SH-SY5Y (cell line): ENCODE measurements around the gene DCN.

ENCODE experiments used
- GATA2 ChIP-seq: IDR thresholded peaks from 2 replicates; pipeline ENCODE4 v1.6.1; 2011; ENCODE audit warnings: mild to moderate bottlenecking, low read depth, low read length
- GATA3 ChIP-seq: IDR thresholded peaks from 2 replicates; pipeline ENCODE4 v1.6.1; 2011; ENCODE audit warnings: low read depth, mild to moderate bottlenecking, low read length, moderate library complexity

DCN gene

DNA sequence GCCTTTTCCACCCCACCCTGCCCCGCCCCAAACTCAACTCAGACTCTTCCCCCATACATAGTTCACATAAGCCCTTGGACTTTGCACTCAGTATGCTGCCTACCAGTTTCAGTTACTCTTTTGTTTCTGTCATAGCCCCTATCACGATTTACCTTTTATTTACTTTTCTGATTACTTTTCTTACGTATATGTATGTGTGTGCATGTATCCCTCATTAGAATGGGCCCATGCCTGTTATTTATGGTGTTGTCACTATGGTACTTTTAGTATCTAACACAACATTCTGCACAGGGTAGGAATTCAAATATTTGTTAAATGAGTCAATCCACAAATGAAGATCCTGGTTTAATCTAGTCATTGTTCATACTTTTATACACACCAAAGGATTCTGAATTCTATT is 54.9 kb downstream of the DCN start:
- TF ChIP-seq GATA3 (no peak), GATA2 (no peak)

DNA sequence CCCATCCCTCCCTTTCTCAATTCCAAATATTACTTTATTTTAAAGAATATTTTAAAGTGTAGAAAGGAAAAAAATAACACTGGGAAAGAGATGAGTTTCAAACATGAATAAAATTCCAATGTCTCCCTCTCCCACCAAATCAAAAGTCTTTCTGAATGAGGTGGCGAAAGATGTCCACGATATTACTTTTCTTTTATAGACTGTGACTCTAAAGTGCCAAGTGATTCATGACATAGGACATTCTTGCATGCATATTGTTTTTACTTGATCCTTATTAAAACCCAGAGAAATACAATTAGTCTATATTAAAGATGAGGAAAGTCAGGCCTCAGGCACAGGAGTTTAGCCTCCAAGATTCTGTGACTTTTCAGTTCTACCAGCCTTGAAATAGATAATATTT is 55.3 kb downstream of the DCN start:
- TF ChIP-seq GATA3 (no peak), GATA2 (no peak)

DNA sequence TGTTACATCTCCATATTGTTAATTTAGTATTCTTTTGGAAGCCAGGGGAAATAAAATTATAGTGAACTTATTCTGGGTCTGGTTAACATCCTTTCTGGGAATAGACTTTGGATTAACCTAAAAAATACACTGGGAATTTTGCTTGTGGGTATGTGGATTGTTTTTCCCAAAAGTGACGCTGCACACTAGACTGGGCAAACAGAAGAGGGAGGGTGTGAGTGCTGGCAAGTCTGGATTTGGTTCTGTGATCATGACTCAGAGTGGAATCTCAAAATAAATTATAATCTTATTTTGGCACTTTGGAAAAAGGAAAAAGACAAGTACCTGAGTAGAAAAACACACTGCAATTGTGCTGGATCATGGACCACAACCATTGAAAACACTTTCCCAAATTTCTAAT is 56.1 kb downstream of the DCN start:
- TF ChIP-seq GATA2 (no peak), GATA3 (no peak)

DNA sequence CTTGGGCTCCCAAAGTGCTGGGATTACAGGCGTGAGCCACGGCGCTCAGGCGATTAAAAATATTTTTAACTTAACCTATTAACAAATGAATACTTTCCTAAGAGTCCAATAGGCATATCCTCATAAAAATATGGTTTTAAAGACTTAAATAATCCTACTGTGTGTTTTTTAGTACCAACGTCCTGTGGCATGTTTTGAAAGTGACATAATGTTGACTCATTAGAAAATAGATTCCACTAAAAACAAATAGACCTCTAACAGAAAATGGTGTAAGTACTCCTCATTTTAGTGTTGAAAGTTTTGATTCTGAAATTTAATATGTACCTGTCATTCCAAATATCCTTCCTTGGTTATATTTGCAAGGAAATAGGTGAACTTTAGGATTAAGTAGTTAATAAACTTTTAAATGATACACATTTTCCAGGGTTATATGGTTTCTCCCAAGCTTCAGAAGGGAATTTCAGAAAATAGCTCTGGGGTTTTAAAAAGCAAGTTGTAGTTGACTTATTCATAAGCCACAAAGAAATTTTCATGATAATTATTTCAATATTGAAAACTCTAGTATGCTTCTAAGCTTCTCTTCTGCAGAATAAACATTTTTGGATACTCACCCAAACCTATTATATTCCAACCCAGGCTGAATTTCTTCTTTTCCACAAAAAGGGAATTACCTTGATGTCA is 59.2 kb downstream of the DCN start:
- TF ChIP-seq GATA3 (no peak), GATA2 (no peak)

DNA sequence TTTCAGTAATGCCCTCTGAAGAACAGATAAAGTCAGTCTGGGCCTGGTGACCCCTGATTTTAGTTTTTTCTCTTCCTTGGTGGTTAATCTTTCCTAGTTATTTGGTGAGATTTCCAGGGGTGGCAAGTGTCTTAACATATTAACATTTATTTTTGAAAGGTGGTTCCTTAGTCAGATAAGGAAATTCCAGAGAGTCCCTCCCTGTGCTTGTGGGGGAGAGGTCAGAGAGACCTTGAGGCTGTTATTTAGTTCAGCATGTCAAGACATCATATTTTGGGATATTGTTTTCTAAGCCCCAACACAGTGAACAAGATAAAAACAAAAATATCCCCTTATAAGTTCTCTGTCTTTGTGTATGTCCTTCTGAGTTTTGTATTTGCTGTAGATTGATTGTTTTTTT is 61.8 kb downstream of the DCN start:
- TF ChIP-seq GATA2 (no peak), GATA3 (no peak)

DNA sequence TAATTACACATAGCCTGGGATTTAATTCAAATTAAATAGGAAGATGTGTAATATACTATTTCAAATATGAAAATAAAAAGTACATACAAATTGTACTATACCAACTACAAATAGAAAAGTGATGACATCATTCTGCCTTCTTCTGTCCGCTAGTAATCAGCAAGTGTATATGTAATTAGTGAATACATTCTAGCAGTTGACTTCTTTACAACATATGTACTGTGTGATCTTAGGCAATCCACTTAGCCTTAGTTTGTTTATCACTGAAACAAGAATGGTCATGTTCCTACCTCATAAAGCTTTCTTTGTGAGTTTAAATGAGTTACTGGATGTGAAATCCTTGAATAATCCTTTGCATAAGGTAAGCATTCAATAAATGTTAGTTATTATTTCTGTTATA is 63.5 kb downstream of the DCN start:
- TF ChIP-seq GATA3, result no peak
- no peak for TF ChIP-seq GATA2

DNA sequence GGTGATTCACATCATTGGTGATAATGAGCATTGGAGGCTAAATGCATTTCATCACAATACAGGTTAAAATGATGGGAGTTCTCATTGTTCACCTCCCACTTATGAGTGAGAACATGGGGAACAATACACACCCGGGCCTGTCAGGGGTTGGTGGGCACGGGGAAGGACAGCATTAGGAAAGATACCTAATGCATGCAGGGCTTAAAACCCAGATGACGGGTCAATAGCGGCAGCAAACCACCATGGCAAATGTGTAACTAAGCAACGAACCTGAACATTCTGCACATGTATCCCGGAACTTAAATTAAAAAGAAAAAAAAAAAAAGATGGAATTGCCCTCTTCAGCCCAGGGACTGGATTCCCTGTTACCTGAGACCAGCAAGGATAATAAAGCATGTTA is 69.0 kb downstream of the DCN start:
- no peak for TF ChIP-seq GATA3
- no peak for TF ChIP-seq GATA2

DNA sequence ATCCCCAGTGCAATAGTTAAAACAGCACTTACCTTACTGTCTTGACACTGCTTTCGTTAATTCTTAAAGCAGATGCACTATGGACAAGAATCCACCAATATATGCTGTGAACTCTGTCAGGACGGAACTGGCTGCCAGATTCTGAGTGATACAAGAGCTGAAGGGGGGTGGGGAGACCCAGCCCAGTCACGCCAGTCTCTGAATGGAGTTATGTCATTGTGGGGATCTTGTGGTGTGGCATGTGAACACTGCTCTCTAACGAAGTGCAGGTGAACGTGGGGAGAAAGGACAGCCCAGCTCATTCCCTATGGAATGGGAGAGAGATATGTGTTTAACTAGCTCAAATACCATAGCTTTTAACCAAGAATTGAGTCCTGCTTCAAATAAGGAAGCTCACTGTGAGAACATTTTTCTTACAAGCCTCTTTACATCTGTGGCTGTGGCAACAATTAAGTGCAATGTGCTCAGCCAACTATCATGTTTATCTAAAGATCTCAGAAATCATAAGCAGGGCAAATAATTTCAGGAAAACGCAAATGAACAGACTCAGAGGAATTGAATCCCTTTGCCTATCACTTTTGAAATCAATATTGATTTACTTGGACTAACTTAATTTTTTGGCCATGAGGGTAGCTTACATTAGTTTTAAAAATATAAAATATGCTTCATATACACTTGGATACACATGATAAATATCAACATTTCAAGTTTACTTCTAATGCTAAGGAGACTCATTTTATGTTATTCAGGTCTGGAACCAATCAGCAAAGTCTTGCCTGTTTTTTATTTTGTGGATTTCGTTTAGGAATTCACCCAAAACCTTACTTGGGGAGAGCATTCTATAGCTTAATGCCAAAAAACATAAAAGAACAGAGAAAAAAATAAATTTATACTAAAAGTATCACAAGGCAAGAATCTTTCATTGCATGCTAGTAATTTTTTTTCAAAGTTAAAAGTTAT is 71.0 kb downstream of the DCN start, which contains the start of gene LUM:
TSS of gene LUM (minus strand) at position 129 of the 960 bp plus-strand sequence. CDS start 2,515 bp downstream, outside the sequence.
- TF ChIP-seq GATA3, result peak; percentile 45; the same call in 1 of the 2 replicates
- TF ChIP-seq GATA2, result 0 out of 2 replicates have a peak, but pooled peaks have one; percentile 19

DNA sequence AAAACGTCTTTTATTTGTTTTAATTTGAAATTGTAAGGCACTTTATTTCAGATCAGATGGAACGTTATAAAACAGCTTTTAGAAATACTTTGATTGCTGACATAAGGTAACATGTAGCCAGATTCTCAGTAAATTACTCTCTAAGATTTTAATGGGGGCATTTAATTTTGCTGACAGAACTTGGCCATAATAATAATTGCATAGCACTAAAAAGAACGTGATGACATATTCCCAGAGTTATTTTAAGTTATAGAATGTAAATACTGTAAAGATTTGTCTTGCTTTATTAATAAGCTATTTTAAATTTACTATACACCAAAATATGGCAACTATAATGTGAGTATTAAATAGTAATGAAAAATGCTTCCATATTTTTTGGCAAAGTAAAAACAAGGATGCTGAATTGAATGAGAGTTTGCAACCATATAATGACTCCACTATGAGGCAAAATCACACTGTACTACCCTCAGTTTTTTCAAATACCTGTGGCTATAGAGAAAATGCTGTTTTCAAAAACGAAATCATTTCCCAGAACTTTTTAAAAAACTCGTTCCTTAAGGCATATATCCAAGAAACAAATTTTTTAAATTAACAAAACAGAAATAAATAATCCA is 72.2 kb downstream of the DCN start:
- no peak for TF ChIP-seq GATA3
- TF ChIP-seq GATA2, result no peak

DNA sequence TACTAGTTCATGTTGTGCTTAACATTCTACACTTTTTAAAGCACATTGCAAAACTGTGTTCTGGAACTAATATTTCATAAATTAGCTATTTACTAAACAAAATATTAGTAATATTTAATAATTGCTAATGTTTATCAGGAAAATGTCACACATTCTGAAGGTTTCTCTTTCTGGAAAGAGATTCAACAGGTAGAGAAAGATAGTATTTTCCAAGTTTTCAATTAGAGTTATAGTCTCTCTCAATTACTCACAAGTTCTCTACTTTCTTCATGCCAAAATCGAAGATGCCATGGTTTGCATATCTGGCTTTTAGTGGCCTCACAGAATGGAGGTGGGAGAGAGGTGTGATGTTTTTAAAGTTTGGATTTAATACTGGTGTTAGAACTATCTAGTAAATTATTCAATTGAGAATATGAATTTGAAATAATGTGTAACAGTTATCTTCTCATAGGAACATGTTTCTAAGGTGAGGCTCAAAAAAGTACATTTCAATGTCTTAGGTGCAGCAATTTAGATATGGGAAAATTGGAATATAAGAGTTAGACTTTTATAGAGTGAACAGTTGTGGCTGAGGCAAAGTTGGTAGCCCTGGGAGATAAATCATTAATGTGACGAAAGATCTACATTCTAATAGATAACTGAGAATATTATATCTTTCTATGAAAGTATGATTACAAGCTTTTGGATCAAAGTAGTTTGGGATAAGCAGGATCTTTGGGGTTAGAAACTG is 72.9 kb downstream of the DCN start:
- TF ChIP-seq GATA2, result no peak
- no peak for TF ChIP-seq GATA3

DNA sequence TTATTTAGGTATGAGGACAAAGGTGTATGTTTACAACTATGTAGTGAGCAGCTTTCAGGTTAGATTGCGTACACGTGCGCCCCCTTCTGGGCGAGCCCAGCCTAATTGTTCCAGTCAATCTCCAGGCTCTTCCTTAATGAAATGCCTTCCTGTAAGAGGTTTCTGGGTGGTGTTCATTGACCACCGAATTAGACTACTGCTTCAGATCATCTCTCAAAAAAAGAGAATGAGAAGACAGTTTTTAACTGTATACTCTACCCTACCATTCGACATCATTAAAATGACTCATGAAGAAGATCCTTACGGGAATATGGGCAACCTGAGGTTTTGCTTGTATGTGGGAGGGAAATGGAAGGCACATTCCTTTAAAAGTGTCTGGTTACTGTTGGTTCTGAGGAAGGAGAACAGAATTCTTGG is 73.5 kb downstream of the DCN start:
- TF ChIP-seq GATA2 (no peak), GATA3 (no peak)

DNA sequence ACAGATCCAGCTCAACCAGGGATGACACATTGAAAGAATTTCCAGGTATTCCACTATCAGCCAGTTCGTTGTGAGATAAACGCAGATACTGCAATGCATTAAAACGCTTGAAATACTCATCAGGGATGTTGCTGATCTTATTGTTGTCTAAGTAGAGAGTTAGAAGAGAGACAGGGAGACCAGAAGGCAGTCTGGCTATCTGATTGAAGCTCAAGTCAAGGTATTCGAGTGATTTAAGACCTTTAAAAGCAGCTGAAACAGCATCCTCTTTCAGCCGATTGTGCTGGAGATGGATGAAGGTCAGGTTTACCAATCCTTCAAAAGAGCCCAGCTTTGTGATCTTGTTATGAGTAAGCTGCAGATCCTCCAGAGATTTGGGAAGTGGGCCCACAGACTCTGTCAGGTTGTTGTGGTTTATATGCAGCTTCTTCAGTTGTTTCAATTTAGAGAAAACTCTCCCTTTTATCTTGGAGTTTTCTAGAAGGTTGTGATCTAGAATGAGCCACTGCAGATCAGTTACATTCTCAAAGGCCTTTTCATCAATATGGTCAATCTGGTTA is 74.3 kb downstream of the DCN start:
- TF ChIP-seq GATA3 (no peak), GATA2 (no peak)

DNA sequence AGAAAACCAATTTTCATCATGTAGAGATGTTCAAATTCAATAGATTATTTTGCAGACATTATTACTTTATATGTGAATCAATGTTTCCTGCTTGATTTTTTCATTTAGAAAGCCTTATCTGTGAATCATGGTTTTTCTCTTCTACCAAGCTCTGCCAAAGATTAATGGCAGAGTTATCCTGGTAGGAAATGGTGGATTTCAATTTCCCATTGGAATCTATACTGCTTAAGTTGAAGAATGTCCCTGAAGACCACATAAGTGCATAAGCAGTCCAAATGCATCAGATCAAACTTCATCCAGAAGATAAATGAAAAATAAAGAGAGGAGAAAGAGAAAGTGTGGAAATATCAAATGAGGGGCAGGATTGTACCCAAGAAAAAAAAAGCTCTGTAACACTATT is 76.3 kb downstream of the DCN start:
- TF ChIP-seq GATA2 (no peak), GATA3 (no peak)

DNA sequence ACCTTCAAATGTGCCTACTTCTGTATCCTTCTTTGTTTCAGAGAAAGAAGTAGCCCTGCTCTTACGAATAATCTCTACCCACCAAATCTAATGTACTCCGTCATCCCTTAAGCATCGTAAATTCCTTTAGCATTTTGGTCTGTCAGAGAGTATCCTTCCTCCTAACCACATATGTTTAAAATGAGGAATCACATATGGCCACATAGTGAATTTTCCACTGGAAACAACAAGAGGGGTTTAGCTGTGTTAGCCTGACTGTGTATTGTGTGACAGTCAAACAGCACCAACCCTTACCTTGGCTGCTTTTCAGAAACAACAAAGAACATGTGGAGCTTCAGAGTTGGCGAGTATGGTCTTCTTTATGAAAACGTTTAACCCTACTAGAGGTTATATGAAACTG is 76.8 kb downstream of the DCN start:
- TF ChIP-seq GATA3 (no peak), GATA2 (no peak)
